Mucosa of descending colon (tissue), 3 donors: Measurements from ENCODE around the gene SYTL3. TPM values are rescaled to one million over a fixed set of nuclear protein-coding genes. Genes with fewer than 3 reads are reported as not detected.

ENCODE experiments used
- ATAC-seq: fragments of 200-7000 bp; cut with Tn5 transposase; one replicate; pipeline ENCODE4 v1.9.1; 2020; ENCODE audit warnings: mild to moderate bottlenecking, moderate library complexity
- DNase-seq, 3 donors: peaks; one replicate each; pipeline ENCODE4 v3.0.0-alpha.2; 2020
- H3K36me3 ChIP-seq: fragments of 200-600 bp; one replicate; pipeline ENCODE4 v1.8.0; 2021; ENCODE audit warnings: low read depth, mild to moderate bottlenecking
- H3K4me1 ChIP-seq: fragments of 200-600 bp; one replicate; pipeline ENCODE4 v1.8.0; 2021; ENCODE audit warnings: low read depth, mild to moderate bottlenecking
- H3K4me3 ChIP-seq: fragments of 200-600 bp; one replicate; pipeline ENCODE4 v1.8.0; 2021; ENCODE audit warnings: mild to moderate bottlenecking
- H3K9me3 ChIP-seq: fragments of 200-600 bp; one replicate; pipeline ENCODE4 v1.8.0; 2021; ENCODE audit warnings: mild to moderate bottlenecking
- CTCF ChIP-seq: fragments of 200-600 bp; IDR thresholded peaks from one replicate; pipeline ENCODE4 v1.8.0; 2022; ENCODE audit warnings: antibody characterized with exemption, mild to moderate bottlenecking
- intact Hi-C, 2 donors: fragments of 100-400 bp; cut with DNase I in 1 of 2; cut with micrococcal nuclease in 1 of 2; formaldehyde crosslinking; loops; one replicate each; pipeline versions ENCODE4 v1.11.0 to v1.11.1; 2022; cut with DNase I, micrococcal nuclease
- microRNA-seq: library from miRNA; unstranded; fragments of <30 nt; microRNA quantifications from one replicate; pipeline ENCODE4, GENCODE V29; 2019
- total RNA-seq, 3 donors: library from RNA; stranded (reverse); fragmentation: NEBNext Ultra II Directional in 2 of 3; extraction: Animal tissue kit (Norgen Biotek cat#: 25700) in 2 of 3; gene quantifications; one replicate each; pipeline versions ENCODE4 v1.2.1 to v1.2.4, GENCODE V29; 2021 to 2023
- donor health status: DM: no; HTN: no; CAD: no; lungs with moderate emphysema.
- donor health status: DM: no; HTN: no; CAD: no.
- donor health status: DM: no; HTN: yes; CAD: no.

SYTL3 gene
- total RNA-seq, 3 donors from 2014 or later = 2.8 to 4.7 (median 4.4) TPM

- H3K9me3 ChIP-seq = no peaks in the 10 kb centered on the region
- intact Hi-C loops = no loop called here
- DNase-seq (no peak), ATAC-seq (no peak)
- H3K36me3 ChIP-seq = no peaks in the 10 kb centered on the region
- no peak overlapping the region for H3K4me3 ChIP-seq
- H3K4me1 ChIP-seq = peaks cover 76% of the 10 kb centered on the region
- no peak for TF ChIP-seq CTCF
These were observed 160.6 kb downstream of the SYTL3 start for GRCh38 chr6:158810155-158811095.

GRCh38 chr6:158812611-158813010, 162.8 kb downstream of the SYTL3 start:
- H3K4me1 ChIP-seq = peaks cover 57% of the 10 kb centered on the region
- no peaks in the 10 kb centered on the region for H3K9me3 ChIP-seq
- H3K4me3 ChIP-seq = no peak overlapping the region
- no peak for ATAC-seq
- no peak for DNase-seq
- TF ChIP-seq CTCF = no peak
- no peaks in the 10 kb centered on the region for H3K36me3 ChIP-seq
- intact Hi-C loops = no loop called here

- DNase-seq = no peak
- no peak for TF ChIP-seq CTCF
- no peak for ATAC-seq
- H3K36me3 ChIP-seq = no peaks in the 10 kb centered on the region
- no peaks in the 10 kb centered on the region for H3K9me3 ChIP-seq
- no peak overlapping the region for H3K4me3 ChIP-seq
- H3K4me1 ChIP-seq = peaks cover 53% of the 10 kb centered on the region
- intact Hi-C loops = no loop called here
These were observed 163.2 kb downstream of the SYTL3 start for GRCh38 chr6:158813032-158813431.

Small RNAs within 50 kb of the gene (microRNA-seq; reads per million reads assigned to microRNA genes)
- gene MIR3918 = not detected
- gene MIR7161 = not detected

Other genes with a start within 250 kb of the SYTL3 start
- 10 to 100 TPM; 35.7 to 47.8 (median 39.4) TPM for gene TMEM181, start 90.0 kb upstream of the SYTL3 start, total RNA-seq
- gene DYNLT1, start 5.3 kb upstream of the SYTL3 start, total RNA-seq = 100 to 1,000 TPM; 113 to 153 (median 147) TPM
- gene EZR, start 169.3 kb downstream of the SYTL3 start, total RNA-seq = 100 to 1,000 TPM; 220 to 421 (median 334) TPM